Activated CD4-positive, alpha-beta T cell treated with anti-CD3 and anti-CD28 coated beads, Interleukin-2, amount 50 U/mL, for 48 hours (primary cell): Measurements from ENCODE around the gene PTOV1.
A peak's percentile ranks its signal among the peaks of the same experiment; 100 is the strongest.

Source experiments
- DNase-seq, 2 experiments: peaks; one replicate each; pipeline ENCODE4 v3.0.0-alpha.2; 2020

Gene PTOV1

GRCh38 chr19:49861107-49861506 lies 10.1 kb downstream of the PTOV1 start:
- no peak for DNase-seq

- no peak for DNase-seq
Measured at GRCh38 chr19:49861541-49862378, 10.8 kb downstream of the PTOV1 start.

GRCh38 chr19:49862391-49863253 lies 11.7 kb downstream of the PTOV1 start:
- no peak for DNase-seq

- no peak for DNase-seq
Measured at GRCh38 chr19:49863254-49863934, 12.4 kb downstream of the PTOV1 start.

- no peak for DNase-seq
Measured at GRCh38 chr19:49863935-49864320, 13.0 kb downstream of the PTOV1 start.

GRCh38 chr19:49864890-49865289 lies 13.9 kb downstream of the PTOV1 start:
- no peak for DNase-seq

- DNase-seq, result peak; percentile 85 to 86
Measured at GRCh38 chr19:49866933-49867782, 16.2 kb downstream of the PTOV1 start, which contains the start of gene PNKP. TSS of gene PNKP (minus strand) at chr19:49867576. CDS start at chr19:49867204, 372 bp downstream.

GRCh38 chr19:49869009-49869483 lies 18.1 kb downstream of the PTOV1 start:
- peak in 1 of 2 experiments; percentile 86 for DNase-seq

GRCh38 chr19:49869484-49870308 lies 18.7 kb downstream of the PTOV1 start:
- DNase-seq, result peak; percentile 88 to 93

- DNase-seq, result no peak
Measured at GRCh38 chr19:49870309-49870901, 19.4 kb downstream of the PTOV1 start.

- DNase-seq, result no peak
Measured at GRCh38 chr19:49871349-49871985, 20.5 kb downstream of the PTOV1 start.

GRCh38 chr19:49872245-49873128 lies 21.5 kb downstream of the PTOV1 start:
- DNase-seq, result no peak

GRCh38 chr19:49873129-49873521 lies 22.2 kb downstream of the PTOV1 start:
- DNase-seq, result no peak

GRCh38 chr19:49873834-49874233 lies 22.9 kb downstream of the PTOV1 start:
- DNase-seq, result no peak

- no peak for DNase-seq
Measured at GRCh38 chr19:49874503-49875157, 23.7 kb downstream of the PTOV1 start.

- DNase-seq, result no peak
Measured at GRCh38 chr19:49875177-49875576, 24.2 kb downstream of the PTOV1 start.

GRCh38 chr19:49875857-49876421 lies 25.0 kb downstream of the PTOV1 start:
- DNase-seq, result peak; percentile 67 to 74

- peak; percentile 98 for DNase-seq
Measured at GRCh38 chr19:49876422-49877019, 25.6 kb downstream of the PTOV1 start.
